ENCODE measurements around the gene TRIP4. TPM values are rescaled to one million over a fixed set of nuclear protein-coding genes. Genes with fewer than 3 reads are reported as not detected.
"Not testable (repeated sequence)": the region's sequence is repeated elsewhere in the genome, so short reads cannot be mapped to it uniquely, and the experiment has no call there.

TRIP4 gene
- 14.0 TPM for total RNA-seq

DNA sequence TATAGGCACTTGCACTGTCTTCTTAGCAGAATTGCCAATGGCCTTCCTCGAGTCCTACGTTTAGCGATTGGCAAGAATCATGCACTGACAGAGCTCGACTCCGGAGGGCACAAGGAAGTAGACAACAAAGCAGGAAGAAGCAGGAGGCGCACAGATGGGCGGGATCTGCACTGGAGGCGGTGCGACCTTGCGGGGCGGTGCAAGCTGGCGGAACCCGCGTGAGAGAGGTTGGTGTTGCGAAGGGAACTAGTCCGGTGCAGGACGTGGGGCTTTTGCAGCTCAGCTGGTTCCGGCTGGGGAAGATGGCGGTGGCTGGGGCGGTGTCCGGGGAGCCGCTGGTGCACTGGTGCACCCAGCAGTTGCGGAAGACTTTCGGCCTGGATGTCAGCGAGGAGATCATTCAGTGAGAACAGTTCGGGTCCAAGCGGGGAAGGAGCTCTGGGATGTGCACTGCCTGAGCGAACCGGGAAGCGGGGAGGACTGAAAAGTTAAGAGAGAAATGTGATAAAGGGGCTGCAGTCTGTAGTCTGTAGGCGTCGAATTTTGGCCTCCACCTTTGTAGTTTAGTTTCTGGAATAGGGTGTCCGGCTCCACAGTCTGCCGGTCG lies at the start of gene TRIP4:
Gene TRIP4, plus strand, starts transcription at position 275 of the 607 bp plus-strand sequence. Its CDS starts 28 bp downstream, at position 303.
- peak; percentile 90 for DNase-seq

DNA sequence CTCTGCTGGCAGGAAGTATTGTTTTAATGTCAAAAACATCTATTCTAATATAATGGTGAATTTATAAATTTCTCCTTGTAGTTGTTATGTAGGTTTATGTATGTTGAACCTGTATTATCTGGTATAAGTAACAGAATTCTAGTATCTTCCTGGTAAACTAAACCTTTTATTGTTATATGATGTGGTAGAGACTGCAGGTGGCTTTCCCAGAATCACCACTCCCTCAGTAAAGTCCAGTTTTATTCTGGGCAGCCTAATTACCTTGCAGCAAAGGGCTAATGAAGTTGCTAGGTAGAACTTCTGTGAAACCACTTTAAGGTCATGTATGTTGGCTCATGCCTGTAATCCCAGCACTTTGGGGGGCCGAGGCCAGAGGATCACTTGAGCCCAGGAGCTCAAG lies 47.3 kb upstream of the TRIP4 start:
- DNase-seq: no peak

DNA sequence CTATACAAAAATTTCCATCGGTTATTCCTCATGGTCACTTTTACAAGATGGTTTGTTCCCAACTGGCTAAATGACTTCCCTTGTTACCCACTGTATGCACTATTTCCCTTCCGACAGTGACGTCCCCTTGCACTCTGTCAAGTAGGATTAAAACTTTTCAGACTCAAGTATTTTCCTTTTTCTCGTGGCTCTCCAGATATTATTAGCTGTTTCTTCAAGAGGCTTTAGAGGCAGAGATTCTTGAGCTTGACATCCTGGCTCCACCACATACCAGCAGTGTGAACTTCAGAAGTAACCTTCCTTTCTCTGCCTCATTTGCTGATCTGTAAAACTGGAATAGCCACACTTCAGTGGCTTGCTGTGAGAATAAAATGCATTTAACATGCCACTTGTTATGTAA lies 45.7 kb upstream of the TRIP4 start:
- DNase-seq: no peak

DNA sequence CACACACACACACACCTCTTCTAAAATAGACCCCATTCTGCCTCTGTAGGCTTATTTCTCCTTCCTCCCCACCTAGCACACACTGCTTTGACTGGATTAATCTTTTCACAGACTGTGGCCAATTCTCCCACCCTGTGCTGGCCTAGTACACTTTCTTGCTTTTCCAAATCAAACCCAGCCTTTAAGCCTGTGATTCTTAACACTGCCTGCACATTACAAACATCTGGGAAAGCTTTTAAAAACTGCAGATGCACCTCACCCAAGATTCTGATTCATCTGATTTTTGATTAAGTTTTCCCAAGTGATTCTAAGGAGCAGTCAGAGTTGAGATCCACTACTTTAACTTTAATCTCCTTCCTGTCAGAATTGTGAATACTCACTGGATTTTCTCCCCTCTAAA lies 44.4 kb upstream of the TRIP4 start:
- DNase-seq: no peak

DNA sequence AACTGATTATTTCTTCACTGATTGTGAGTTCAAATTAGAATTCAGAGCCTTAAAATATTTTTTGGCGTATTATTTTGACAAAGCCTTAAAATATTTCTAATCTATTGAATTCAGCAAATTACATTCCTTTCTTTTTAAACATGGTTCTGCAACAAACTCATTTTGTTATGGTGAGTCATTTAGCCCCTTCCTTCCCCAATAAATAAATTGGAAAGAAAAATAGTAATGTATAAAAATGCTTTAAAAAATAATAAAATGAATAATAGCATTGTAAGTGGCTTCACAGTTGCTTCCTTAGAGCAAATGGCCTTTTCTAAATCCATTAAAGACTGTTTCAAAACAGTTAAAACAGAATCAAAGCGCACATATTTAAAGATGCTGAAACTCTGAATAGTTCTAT lies 43.8 kb upstream of the TRIP4 start:
- DNase-seq: no peak

DNA sequence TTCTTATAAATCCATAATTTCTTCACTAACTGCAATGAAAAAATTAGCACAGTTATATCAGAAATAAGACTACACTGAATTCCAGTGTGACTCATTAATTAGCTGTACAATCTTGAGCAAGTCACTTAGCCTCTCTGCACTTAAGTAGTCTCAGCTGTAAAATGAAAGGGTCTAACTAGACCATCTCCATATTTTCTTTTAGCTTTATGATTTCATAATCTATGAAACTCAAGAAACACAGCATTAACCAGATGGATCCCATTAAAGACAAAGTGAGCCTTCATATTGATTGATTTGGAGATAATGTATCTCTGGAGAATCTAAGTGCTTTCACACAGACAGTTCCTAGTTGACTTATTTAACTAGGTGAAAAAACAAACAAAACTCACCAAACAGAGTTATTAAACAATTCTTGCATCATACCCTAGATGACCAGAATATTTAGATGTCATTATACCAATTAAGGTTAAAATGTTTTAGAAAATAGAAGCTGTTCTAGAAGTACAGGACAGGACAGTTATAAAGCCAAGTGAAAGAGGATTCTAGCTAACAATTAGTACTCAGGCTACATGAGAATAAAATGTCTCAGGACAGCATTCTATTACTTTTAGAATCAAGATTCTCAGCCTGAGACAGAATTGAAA lies 42.9 kb upstream of the TRIP4 start:
- DNase-seq: no peak

DNA sequence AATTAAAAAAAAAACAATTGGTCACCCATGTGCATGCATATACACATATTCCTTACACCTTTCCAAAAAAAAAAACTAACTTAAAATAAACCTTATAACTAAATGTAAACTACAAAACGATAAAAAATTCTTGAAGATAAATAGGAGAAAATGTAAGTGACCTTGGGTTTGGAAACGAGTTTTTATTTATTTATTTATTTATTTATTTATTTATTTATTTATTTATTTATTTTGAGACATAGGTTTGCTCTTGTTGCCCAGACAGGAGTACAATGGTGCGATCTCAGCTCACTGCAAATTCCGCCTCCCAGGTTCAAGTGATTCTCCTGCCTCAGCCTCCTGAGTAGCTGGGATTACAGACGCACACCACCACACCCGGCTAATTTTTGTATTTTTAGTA lies 41.4 kb upstream of the TRIP4 start:
- not testable (repeated sequence) for DNase-seq

DNA sequence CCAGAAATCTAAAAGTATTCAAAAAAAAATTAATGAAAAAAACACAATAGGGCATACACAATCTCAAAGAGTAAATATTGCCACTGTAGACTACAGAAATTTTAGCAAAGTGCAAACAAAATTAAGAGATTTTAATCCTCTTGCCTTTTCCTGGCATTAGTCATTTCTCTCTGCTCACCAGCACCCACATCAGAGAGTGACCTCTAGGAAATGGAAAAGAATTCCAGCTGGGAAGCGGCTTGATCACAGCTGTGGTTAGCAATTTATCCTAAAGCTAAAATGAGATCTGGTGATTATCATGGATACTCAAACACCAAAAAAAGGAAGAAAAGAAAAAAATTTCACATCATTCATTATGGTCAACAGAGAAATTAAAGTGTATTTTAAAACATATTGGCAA lies 39.2 kb upstream of the TRIP4 start:
- no peak for DNase-seq

DNA sequence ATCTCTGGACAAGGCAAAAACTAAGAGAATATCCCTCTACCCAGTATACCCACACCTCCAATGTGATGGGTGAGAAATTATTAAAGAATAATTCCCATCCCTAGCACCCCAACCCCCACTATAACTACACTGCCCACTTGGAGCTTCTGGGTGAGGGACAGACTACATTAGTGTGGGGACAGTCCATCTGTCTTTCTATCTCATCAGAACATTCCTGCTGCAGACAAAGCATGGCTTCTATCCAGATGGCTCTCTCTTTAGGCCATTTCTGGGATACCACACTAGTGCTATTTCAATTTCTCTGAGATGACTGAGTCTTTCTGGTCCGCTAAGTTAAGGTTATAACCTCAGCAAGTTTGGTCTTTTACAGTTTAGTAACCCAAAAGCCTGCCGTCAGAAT lies 38.3 kb upstream of the TRIP4 start:
- no peak for DNase-seq

DNA sequence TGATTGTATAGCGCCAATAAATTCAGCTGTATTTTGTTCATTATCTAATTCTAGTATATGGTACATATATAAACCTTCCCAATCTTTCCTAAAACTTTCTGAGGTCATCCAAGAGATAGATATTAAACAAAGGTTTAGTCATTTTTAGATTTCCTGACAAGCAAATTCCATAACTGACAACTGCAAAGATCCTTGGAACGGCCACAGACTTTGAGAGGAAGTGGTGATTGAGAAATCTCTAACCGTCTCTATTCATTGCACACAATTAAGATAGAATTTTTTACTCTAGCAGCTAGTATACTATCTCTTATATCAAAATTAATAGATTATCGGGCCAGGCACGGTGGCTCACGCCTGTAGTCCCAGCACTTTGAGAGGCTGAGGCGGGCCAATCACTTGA lies 36.4 kb upstream of the TRIP4 start:
- no peak for DNase-seq

DNA sequence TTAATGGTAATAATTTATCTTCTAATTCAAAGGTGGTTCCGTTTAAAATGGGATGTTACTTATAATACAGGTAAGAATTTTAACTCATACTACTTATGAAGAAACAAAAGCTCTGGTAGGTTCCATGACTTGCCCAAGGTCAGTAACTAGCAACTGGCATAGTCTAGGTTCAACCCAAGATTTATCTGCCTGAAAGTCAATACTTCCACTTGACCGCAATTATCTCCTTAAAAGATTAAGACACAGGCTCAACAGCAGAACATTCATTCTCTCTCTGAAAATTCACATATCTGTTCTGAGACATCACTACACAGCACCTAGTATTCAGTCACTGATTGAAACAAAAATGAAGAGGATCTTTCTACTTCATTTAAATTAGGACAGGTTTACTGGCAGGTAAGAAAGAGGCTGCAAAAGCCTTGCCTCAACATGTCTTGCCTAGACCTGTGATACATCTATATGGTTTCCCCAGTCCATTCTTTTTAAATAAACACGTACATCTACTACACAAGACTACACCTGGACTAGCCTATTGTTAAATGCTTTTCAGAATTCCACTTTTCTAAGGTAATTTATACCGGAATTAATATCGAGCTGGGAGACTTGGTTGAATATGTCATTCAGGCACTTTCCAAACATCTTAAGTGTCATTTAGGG lies 32.8 kb upstream of the TRIP4 start:
- no peak for DNase-seq

DNA sequence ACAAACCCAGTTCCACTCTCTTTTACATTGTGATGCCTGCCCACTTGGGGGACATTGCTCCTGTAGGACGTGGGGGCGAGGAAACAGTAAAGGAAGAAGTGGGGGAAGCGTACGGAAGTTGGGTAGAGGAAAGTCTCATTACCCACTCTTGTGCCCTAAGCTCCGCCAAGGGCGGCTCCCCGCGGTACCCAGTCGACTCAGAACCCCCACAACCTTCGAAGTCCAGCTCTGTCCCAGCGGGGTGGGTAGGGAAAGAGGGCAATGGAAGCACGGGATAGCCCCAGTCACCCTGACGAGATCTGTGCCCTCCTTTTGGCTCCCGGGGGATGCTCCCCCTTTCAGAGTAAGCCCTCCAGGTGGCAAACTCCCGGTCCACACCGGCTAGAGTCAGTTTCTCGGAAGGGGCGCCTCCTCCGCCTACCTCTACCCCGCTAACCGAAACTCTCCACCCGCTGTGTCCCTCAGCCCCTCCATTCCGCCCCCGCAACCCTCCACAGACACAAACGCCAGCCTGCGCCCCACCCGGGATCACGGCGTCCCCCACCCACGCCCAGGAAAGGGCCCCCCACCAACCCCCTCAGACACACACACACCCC lies 32.2 kb upstream of the TRIP4 start:
- no peak for DNase-seq

DNA sequence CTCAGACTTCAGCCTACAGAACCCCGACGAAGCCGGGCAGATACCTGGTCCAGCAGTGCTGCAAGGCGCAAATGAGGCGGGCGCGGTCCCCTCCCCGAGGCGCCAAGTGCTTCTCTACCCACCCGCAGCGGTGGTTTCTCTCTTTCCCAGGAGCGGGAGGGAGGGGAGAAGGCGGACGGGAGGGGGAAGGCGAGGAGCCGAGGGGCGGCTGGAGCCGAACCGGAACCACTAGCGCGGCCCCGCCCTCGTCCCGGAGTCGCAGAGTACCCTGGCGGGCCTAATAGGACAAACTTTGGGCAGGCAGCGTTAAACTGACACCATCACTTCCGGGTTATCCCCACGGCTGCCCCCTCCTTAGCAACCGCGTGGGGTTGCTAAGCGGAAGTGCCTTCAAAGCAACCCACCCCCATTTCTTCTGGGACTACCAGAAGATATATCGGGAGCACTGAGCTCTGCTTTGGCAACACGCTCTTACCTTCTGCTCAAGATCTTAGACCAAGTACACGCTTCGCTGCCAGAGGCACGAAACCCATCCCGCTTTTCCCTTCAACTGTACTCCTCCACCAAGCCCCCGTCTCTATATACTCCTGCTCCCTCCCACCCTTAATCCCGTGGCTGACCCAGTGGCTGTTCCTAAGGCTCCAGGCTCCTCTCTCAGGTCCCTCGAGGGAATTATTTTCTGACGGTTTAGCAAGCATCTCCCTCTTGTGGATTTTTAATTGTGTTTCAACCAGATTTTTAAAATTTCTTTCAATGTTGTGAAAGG lies 31.5 kb upstream of the TRIP4 start, which contains the start of gene CSNK1G1:
Gene CSNK1G1, minus strand, starts transcription at position 230 of the 766 bp plus-strand sequence. CDS start 55,674 bp downstream, outside the sequence.
- peak; percentile 94 for DNase-seq

DNA sequence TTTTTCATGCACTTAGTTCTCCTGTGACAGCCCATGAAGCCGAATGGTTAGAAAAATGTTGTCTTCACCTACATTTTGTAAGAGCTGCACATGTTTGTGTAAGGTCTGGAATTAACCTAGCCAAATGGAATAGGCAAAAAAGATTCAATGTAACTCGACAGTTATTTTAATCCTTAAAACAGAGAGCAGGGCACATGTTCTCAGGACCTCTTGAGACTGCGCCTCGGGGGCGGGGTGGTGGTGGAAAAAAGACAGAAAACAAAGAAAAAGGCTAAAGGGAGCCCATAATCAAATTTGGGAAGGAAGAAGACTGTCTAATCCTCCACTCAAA lies 31.0 kb upstream of the TRIP4 start:
- no peak for DNase-seq

DNA sequence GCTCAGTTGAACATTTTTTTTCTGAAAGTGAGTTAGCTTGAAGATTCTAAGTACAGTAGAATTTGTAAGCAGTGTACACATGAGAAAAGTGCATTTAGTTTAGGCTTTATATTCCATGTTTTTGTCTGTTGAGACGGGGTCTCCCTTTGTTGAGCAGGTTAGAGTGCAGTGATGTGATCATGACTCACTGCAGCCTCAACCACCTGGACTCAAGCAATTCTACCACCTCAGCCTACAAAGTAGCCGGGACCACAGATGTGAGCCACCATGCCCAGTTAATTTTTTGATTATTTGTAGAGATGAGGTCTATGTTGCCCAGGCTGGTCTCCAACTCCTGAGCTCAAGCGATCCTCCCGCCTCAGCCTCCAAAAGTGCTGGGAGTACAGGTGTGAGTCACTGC lies 26.4 kb upstream of the TRIP4 start:
- DNase-seq: no peak

DNA sequence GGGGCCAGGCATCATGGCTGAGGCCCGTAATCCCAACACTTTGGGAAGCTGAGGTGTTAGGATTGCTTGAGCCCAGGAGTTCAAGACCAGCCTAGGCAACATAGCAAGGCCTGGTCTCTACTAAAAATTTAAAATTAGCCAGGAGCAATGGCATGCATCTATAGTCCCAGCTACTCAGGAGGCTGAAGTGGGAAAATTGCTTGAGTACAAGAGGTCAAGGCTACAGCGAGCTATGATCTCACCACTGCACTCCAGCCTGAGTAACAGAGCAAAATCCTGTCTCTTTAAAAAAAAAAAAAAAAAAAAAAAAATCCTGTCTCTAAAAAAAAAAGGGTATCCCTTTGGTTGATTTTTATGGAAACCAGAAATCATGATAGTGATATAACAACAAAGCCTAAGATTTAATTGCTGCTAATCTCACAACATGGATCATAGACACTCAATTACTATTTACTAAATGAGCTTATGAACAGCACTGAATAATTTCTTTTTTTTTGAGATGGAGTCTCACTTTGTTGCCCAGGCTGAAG lies 18.5 kb upstream of the TRIP4 start:
- no peak for DNase-seq

DNA sequence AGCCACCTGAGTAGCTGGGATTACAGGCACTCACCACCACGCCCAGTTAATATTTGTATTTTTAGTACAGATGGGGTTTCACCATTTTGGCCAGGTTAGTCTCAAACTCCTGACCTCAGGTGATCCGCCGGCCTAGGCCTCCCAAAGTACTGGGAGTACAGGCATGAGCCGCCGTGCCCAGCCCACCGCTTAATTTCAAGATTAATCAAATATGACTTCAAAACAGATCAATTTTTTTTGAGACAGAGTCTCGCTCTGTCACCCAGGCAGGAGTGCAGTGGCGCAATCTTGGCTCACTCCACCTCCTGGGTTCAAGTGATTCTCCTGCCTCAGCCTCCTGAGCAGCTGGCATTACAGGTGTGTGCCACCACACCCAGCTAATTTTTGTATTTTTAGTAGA lies 16.3 kb upstream of the TRIP4 start:
- DNase-seq: not testable (repeated sequence)

DNA sequence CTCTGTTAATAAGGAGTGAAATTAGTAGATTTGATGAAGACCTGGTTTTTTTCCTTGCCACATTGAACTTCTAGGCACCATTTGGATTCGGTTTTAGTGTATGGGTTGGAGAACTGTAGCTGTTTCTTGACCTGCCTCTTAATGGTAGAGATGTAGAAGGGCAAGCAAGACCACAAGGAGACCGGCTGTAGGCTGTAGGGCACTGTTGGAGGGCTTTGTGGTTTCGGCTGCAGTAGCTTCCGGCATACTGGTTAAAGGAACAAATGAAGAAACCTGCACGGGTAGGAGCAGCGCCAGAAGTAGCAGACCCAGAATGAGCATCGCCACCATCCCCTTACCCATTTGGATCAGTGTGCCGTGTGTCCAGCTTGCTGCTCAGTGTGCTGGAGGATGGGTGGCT lies 14.3 kb upstream of the TRIP4 start:
- DNase-seq: no peak

DNA sequence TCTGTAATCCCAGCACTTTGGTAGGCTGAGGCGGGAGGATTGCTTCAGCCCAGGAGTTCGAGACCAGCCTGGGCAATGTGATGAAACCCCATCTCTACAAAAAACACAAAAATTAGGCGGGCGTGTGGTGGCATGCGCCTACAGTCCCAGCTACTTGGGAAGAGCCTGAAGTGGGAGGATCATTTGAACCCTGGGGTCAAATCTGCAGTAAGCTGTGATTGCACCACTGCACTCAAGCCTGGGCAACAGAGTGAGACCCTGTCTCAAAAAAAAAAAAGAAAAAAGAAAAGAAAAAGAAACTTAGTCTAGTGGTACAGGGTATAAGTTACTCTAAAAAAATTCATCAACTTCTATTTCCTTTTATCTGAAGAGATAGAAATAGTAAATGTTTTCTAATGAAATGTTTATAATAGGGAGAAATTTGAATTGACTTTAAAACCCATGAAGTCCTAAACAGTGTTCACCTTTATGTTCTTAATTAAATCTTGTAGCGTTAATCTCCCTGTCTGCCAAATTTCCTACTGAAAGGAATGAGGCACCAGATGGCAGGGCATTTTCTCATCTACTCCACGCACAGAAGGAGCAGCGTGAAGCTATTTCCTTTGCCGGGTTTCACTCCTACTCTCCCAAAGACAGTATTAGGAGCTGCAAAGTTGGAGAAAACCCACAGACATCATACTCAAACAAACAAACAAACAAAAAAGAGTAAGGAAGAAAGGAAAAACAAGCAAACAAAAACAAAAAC lies 8.2 kb upstream of the TRIP4 start:
- no peak for DNase-seq

DNA sequence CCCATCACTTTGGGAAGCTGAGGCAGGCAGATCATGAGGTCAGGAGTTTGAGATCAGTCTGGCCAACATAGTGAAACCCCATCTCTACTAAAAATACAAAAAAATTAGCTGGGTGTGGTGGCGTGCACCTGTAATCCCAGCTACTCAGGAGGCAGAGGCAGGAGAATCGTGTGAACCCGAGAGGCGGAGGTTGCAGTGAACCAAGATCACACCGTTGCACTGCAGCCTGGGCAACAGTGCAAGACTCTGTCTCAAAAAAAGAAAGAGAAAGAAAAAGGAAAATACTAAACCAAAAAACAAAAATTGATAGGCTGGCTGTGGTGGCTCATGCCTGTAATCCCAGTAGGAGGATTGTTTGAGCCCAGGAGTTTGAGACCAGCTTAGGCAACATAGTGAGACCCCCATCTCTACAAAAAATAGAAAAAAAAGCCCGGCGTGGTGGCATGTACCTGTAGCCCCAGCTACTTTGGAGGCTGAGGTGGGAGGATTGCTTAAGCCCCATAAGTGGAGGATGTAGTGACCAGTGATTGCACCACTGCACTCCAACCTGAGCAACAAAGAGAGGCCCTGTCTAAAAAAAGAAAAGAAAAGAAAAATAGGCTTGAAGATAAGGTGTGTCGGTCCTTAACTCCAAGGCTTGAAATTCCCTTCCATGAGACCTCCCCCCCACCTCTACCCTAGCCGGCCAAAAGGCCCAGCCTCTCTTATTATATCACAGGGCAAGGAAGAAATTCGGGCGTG lies 7.3 kb upstream of the TRIP4 start:
- not testable (repeated sequence) for DNase-seq
